H9 (cell line): ENCODE measurements around the gene KCNV2. TPM values are rescaled to one million over a fixed set of nuclear protein-coding genes. Genes with fewer than 3 reads are reported as not detected.

Experiments
- DNase-seq: peaks from one replicate; pipeline ENCODE4 v3.0.0-alpha.2; 2017
- H2AFZ ChIP-seq: one replicate; pipeline ENCODE4 v1.6.1; 2013; ENCODE audit warnings: mild to moderate bottlenecking, low read length, control low read depth, moderate library complexity
- H2AK5ac ChIP-seq: 2 replicates; pipeline ENCODE4 v1.6.1; 2013; ENCODE audit warnings: low read length, control low read depth, mixed read lengths; ENCODE audit not compliant: insufficient read length
- H2BK120ac ChIP-seq: one replicate; pipeline ENCODE4 v1.6.1; 2013; ENCODE audit warnings: low read depth, mild to moderate bottlenecking, low read length, control low read depth, inconsistent platforms; ENCODE audit not compliant: poor library complexity, severe bottlenecking
- H2BK12ac ChIP-seq: 2 replicates; pipeline ENCODE4 v1.6.1; 2013; ENCODE audit warnings: low read length, control low read depth, mixed read lengths, low read depth; ENCODE audit not compliant: insufficient read length
- H2BK15ac ChIP-seq: 2 replicates; pipeline ENCODE4 v1.6.1; 2013; ENCODE audit warnings: low read depth, low read length, control low read depth
- H2BK20ac ChIP-seq: one replicate; pipeline ENCODE4 v1.6.1; 2013; ENCODE audit warnings: low read depth, mild to moderate bottlenecking, low read length, control low read depth, inconsistent platforms; ENCODE audit not compliant: poor library complexity, severe bottlenecking
- H2BK5ac ChIP-seq: 2 replicates; pipeline ENCODE4 v1.6.1; 2013; ENCODE audit warnings: low read length, control low read depth, mixed read lengths; ENCODE audit not compliant: insufficient read length
- H3K14ac ChIP-seq: 2 replicates; pipeline ENCODE4 v1.6.1; 2013; ENCODE audit warnings: low read length, control low read depth; ENCODE audit not compliant: insufficient read depth
- H3K18ac ChIP-seq: 2 replicates; pipeline ENCODE4 v1.6.1; 2013; ENCODE audit warnings: low read depth, mild to moderate bottlenecking, mixed read lengths, low read length, control low read depth; ENCODE audit not compliant: insufficient read length
- H3K23ac ChIP-seq: 2 replicates; pipeline ENCODE4 v1.6.1; 2013; ENCODE audit warnings: low read length, control low read depth, mixed read lengths, low read depth; ENCODE audit not compliant: insufficient read length
- H3K23me2 ChIP-seq: 2 replicates; pipeline ENCODE4 v1.6.1; 2013; ENCODE audit warnings: low read depth, mild to moderate bottlenecking, mixed read lengths, low read length, control low read depth; ENCODE audit not compliant: insufficient read length, poor library complexity, severe bottlenecking
- H3K27ac ChIP-seq: 2 replicates; pipeline ENCODE4 v1.5.1; 2013; ENCODE audit warnings: low read length, control low read depth, mixed read lengths, low read depth; ENCODE audit not compliant: insufficient read length
- H3K27me3 ChIP-seq: 2 replicates; pipeline ENCODE4 v1.6.1; 2013; ENCODE audit warnings: low read length, control low read depth, inconsistent platforms; ENCODE audit not compliant: insufficient read depth
- H3K4ac ChIP-seq: 2 replicates; pipeline ENCODE4 v1.6.1; 2013; ENCODE audit warnings: low read depth, mild to moderate bottlenecking, control low read depth, inconsistent platforms, low read length, moderate library complexity
- H3K4me1 ChIP-seq: 2 replicates; pipeline ENCODE4 v1.6.1; 2013; ENCODE audit warnings: low read length, control low read depth, inconsistent platforms; ENCODE audit not compliant: insufficient read depth
- H3K4me2 ChIP-seq: 2 replicates; pipeline ENCODE4 v1.6.1; 2013; ENCODE audit warnings: low read length, control low read depth, mixed read lengths; ENCODE audit not compliant: insufficient read length, insufficient read depth
- H3K56ac ChIP-seq: 2 replicates; pipeline ENCODE4 v1.6.1; 2013; ENCODE audit warnings: low read depth, mild to moderate bottlenecking, mixed read lengths, low read length, control low read depth; ENCODE audit not compliant: insufficient read length
- H3K79me1 ChIP-seq: 2 replicates; pipeline ENCODE4 v1.6.1; 2013; ENCODE audit warnings: low read depth, mild to moderate bottlenecking, moderate library complexity, low read length, control low read depth, inconsistent platforms; ENCODE audit not compliant: insufficient read depth, poor library complexity, severe bottlenecking
- H3K79me2 ChIP-seq: 2 replicates; pipeline ENCODE4 v1.6.1; 2013; ENCODE audit warnings: low read length, control low read depth, inconsistent platforms; ENCODE audit not compliant: insufficient read depth
- H3K9ac ChIP-seq: 2 replicates; pipeline ENCODE4 v1.6.1; 2013; ENCODE audit warnings: low read length, control low read depth, mixed read lengths; ENCODE audit not compliant: insufficient read length; ENCODE audit errors: extremely low read depth
- H3K9me3 ChIP-seq: one replicate; pipeline ENCODE4 v1.6.1; 2013; ENCODE audit warnings: low read depth, low read length, inconsistent platforms; ENCODE audit not compliant: control insufficient read depth
- H3T11ph ChIP-seq: one replicate; pipeline ENCODE4 v1.6.1; 2013; ENCODE audit warnings: mild to moderate bottlenecking, low read length, control low read depth, inconsistent platforms
- H4K20me1 ChIP-seq: one replicate; pipeline ENCODE4 v1.6.1; 2013; ENCODE audit not compliant: control insufficient read depth, insufficient read length, insufficient read depth
- H4K5ac ChIP-seq: 2 replicates; pipeline ENCODE4 v1.6.1; 2013; ENCODE audit warnings: low read depth, mild to moderate bottlenecking, mixed read lengths, low read length, control low read depth; ENCODE audit not compliant: insufficient read length
- H4K8ac ChIP-seq: replicated peaks from 2 replicates; pipeline ENCODE4 v1.6.1; 2013; ENCODE audit warnings: low read length, control low read depth, mixed read lengths, low read depth; ENCODE audit not compliant: insufficient read length
- H4K91ac ChIP-seq: 2 replicates; pipeline ENCODE4 v1.6.1; 2013; ENCODE audit warnings: low read depth, mild to moderate bottlenecking, moderate library complexity, mixed read lengths, low read length, control low read depth; ENCODE audit not compliant: insufficient read length
- H3K27ac Mint-ChIP-seq, 3 experiments: 2 replicates in 2 of 3; 3 replicates in 1 of 3; pipeline ENCODE4 v1.8.0; 2020 to 2021; ENCODE audit warnings: mixed read lengths in 3 of 3, mild to moderate bottlenecking in 1 of 3, moderate library complexity in 1 of 3
- H3K27me3 Mint-ChIP-seq: 2 replicates; pipeline ENCODE4 v1.8.0; 2021; ENCODE audit warnings: low read depth, mild to moderate bottlenecking, moderate library complexity, mixed read lengths
- H3K36me3 Mint-ChIP-seq, 3 experiments: 2 replicates in 2 of 3; 3 replicates in 1 of 3; pipeline ENCODE4 v1.8.0; 2020 to 2021; ENCODE audit warnings: low read depth in 3 of 3, mixed read lengths in 3 of 3; ENCODE audit not compliant: insufficient read depth in 1 of 3
- H3K4me1 Mint-ChIP-seq, 2 experiments: 2 replicates each; pipeline ENCODE4 v1.8.0; 2020; ENCODE audit warnings: mixed read lengths in 2 of 2
- H3K4me3 Mint-ChIP-seq, 2 experiments: 2 replicates in 1 of 2; 3 replicates in 1 of 2; pipeline ENCODE4 v1.8.0; 2020 to 2021; ENCODE audit warnings: mild to moderate bottlenecking in 2 of 2, mixed read lengths in 2 of 2, moderate library complexity in 1 of 2
- H3K9me3 Mint-ChIP-seq, 2 experiments: 2 replicates in 1 of 2; 3 replicates in 1 of 2; pipeline ENCODE4 v1.8.0; 2020; ENCODE audit warnings: mild to moderate bottlenecking in 2 of 2, mixed read lengths in 2 of 2, moderate library complexity in 1 of 2
- total RNA-seq: library from RNA; stranded (reverse); gene quantifications from 2 replicates; pipeline ENCODE4 v1.2.1, GENCODE V29; 2021
- TF ChIP-seq, protein P1 (sequence below): fragments of 200-600 bp; sonication (generic); conservative IDR thresholded peaks from 3 replicates; pipeline ENCODE4 v1.8.0; 2021; ENCODE audit warnings: antibody characterized with exemption, mild to moderate bottlenecking

The KCNV2 gene
- total RNA-seq, 1 experiment from 2014 or later: not detected

DNA sequence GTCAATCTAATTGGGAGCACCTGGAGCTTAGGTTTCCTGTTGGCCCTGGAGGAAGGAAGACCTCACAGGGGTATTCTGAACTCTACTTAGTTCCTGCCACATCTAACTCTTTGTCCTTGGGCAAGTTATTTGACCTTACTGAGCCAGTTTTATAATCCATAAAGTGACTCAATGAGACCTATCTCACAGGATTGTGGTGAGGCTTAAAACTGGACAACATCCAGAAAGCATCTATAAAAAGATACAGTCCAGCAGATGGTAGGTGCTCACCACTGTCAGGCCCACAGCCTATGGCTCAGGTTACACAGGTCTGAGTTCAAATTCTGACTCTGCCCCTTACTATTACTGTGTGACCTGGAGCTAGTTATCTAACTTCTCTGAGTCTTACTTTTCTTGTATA is 23.3 kb downstream of the KCNV2 start:
- Histone ChIP-seq H2AFZ (no peak overlapping the region), H4K91ac (no peak overlapping the region), H3K23me2 (no peaks in the 10 kb centered on the region), H3K79me2 (no peaks in the 10 kb centered on the region), H3K79me1 (no peaks in the 10 kb centered on the region), H2BK15ac (no peak overlapping the region), H3K27me3 (no peaks in the 10 kb centered on the region), H4K8ac (no peak overlapping the region), H4K5ac (no peak overlapping the region), H3K23ac (no peak overlapping the region), H3K9ac (no peak overlapping the region), H3T11ph (no peak overlapping the region), H2BK12ac (no peak overlapping the region), H3K27ac (no peak overlapping the region), H2BK5ac (no peak overlapping the region), H3K9me3 (no peaks in the 10 kb centered on the region), H3K18ac (no peak overlapping the region), H2BK120ac (no peak overlapping the region), H4K20me1 (no peaks in the 10 kb centered on the region), H3K4me1 (no peaks in the 10 kb centered on the region), H2AK5ac (no peak overlapping the region), H3K56ac (no peak overlapping the region), H3K4me2 (no peak overlapping the region), H2BK20ac (no peak overlapping the region), H3K4ac (no peak overlapping the region), H3K14ac (no peak overlapping the region)
- peaks cover 0 to 9% (median 0%) of the 10 kb centered on the region in 3 experiments; a peak in 5 of 7 replicates for H3K36me3 Mint-ChIP-seq
- no peak overlapping the region for H3K4me3 Mint-ChIP-seq
- no peak overlapping the region for H3K27ac Mint-ChIP-seq
- peaks cover 6 to 8% of the 10 kb centered on the region in 2 experiments for H3K4me1 Mint-ChIP-seq
- TF ChIP-seq, protein P1, sequence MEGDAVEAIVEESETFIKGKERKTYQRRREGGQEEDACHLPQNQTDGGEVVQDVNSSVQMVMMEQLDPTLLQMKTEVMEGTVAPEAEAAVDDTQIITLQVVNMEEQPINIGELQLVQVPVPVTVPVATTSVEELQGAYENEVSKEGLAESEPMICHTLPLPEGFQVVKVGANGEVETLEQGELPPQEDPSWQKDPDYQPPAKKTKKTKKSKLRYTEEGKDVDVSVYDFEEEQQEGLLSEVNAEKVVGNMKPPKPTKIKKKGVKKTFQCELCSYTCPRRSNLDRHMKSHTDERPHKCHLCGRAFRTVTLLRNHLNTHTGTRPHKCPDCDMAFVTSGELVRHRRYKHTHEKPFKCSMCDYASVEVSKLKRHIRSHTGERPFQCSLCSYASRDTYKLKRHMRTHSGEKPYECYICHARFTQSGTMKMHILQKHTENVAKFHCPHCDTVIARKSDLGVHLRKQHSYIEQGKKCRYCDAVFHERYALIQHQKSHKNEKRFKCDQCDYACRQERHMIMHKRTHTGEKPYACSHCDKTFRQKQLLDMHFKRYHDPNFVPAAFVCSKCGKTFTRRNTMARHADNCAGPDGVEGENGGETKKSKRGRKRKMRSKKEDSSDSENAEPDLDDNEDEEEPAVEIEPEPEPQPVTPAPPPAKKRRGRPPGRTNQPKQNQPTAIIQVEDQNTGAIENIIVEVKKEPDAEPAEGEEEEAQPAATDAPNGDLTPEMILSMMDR: no peak
- no peak for DNase-seq
- H3K27me3 Mint-ChIP-seq: no peaks in the 10 kb centered on the region
- H3K9me3 Mint-ChIP-seq: no peaks in the 10 kb centered on the region
